Upper lobe of left lung (tissue), 4 donors: ENCODE measurements around the gene SLC23A2.

ENCODE experiments used
- CTCF ChIP-seq, 6 experiments: fragments of 450-650 bp in 4 of 6; fragments of 200-600 bp in 2 of 6; sonication (generic) in 2 of 6; IDR thresholded peaks; one replicate each; pipeline ENCODE4 v1.5.1; 2016 to 2019; ENCODE audit warnings: antibody characterized with exemption in 6 of 6
- EP300 ChIP-seq, 4 donors: sonication (generic); formaldehyde crosslinking; IDR thresholded peaks; one replicate each; pipeline ENCODE4 v1.5.1; 2017; ENCODE audit warnings: antibody characterized with exemption in 4 of 4, control low read depth in 2 of 4
- POLR2AphosphoS5 ChIP-seq, 2 donors: sonication (generic); formaldehyde crosslinking; IDR thresholded peaks; one replicate each; pipeline ENCODE4 v1.5.1; 2017; ENCODE audit warnings: antibody characterized with exemption in 2 of 2

GRCh38 chr20:4812216-4812615 is 189.1 kb downstream of the SLC23A2 start:
- TF ChIP-seq CTCF (IDR thresholded peaks at IDR 0.05): no peak
- no peak for TF ChIP-seq POLR2AphosphoS5 (IDR thresholded peaks at IDR 0.05)
- TF ChIP-seq EP300 (IDR thresholded peaks at IDR 0.05): no peak
